ENCODE measurements around the gene HSPB8.

Gene HSPB8

DNA sequence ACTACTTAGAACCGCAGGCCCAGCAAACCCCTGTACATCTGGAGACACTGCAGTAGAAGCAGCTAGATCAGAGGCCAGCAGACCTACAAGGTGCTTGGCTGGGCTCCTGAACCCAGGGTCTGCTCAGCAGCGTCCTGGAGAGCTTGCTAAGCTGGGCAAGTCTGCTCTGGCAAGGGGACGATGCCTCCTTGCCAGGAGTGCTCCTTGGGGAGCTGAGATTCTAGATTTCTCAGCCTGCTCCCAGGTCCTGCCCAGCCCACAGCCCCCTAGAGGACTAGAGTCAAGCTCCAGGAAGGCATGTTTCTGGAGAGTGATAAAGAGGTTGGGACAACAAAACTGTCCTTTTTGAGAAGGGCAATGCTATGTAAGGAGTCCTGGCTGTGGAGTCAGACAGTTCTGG, 60.3 kb downstream of the HSPB8 start:
- in situ Hi-C loops (cut with MboI; ENCODE audit: low pct_unique_long_range_greater_than_20kb, low sequenced_read_pairs), result no loop called here
- no peak for DNase-seq

DNA sequence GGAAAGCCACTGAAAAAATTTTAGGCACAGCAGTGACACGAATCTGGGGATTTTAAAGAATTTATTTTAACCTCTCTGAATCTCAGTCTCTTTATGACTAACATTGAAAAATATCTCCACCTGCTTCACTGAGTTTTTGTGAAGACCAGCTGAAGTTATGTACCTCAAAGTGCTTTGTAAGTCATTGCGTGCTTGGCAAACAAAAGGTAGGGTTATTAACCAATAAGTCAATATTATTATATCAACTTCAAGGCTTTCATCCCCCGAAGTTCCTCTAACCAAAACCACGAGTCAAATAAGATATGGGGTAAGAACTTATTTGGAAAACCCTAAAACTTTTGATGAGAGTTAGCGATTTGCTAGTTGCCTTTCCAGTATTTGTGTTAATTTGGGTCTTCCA, 62.3 kb downstream of the HSPB8 start:
- in situ Hi-C loops (cut with MboI; ENCODE audit: low pct_unique_long_range_greater_than_20kb, low sequenced_read_pairs), result no loop called here

DNA sequence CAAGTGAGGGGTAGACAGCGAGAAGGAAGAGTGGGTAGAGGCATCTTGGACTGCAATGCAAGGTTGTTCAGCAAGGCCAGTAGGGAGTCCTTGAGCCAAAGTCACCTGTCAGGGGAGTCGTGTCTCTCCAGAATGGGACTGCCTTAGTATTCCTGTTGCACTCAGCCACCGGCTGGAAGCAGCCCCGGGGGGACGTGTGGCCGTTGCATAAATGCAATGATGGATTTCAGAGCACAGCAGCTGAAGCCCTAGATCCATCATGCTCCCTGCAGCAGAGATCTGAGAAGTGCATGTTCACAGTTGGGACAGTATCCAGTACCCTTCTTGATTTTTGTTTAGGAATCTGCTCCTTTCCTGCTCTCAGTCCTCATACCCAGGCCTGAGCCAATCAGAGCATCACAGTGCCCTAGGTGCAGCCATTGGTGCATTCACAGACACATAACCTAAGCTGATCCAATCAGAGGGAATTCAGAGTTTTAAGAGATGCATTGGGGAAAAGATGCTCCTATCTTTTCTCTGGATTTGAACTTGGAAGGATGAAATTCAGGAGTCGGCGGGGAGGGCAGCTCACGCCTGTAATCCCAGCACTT, 62.9 kb downstream of the HSPB8 start:
- in situ Hi-C loops (cut with MboI; ENCODE audit: low pct_unique_long_range_greater_than_20kb, low sequenced_read_pairs), result no loop called here

More for the DNA sequence above, 62.3 kb downstream of the HSPB8 start:
- no peak for DNase-seq

More for the DNA sequence above, 62.9 kb downstream of the HSPB8 start:
- no peak for DNase-seq
